ENCODE data around the gene FGR.

GRCh38 chr1:27658951-27659496, 24.0 kb upstream of the FGR start:
- TF ChIP-seq POLR2AphosphoS5 (IDR thresholded peaks at IDR 0.05; ENCODE audit: borderline replicate concordance, low read depth, low read length) (no peak), EZH2 (IDR thresholded peaks at IDR 0.05) (no peak), FOXP2 (optimal IDR thresholded peaks at IDR 0.05; ENCODE audit: control extremely low read depth, extremely low read length, insufficient read depth) (no peak)
